SK-N-MC (cell line): ENCODE data around the gene AKT3.

Source experiments
- EZH2 ChIP-seq: fragments of 200-600 bp; sonication (generic); IDR thresholded peaks from one replicate; pipeline ENCODE4 v1.6.1; 2017; ENCODE audit warnings: antibody characterized with exemption
- POLR2AphosphoS5 ChIP-seq: IDR thresholded peaks from 2 replicates; pipeline ENCODE4 v1.6.1; 2012; ENCODE audit warnings: mild to moderate bottlenecking, low read depth, low read length, borderline replicate concordance

- TF ChIP-seq EZH2 (no peak), POLR2AphosphoS5 (no peak)
Measured at GRCh38 chr1:243748227-243748626, 101.8 kb downstream of the AKT3 start.
